GM18867 (cell line): Measurements from ENCODE around the gene SERINC5.
A peak's percentile ranks its signal among the peaks of the same experiment; 100 is the strongest.
"Not testable (repeated sequence)": the region's sequence is repeated elsewhere in the genome, so short reads cannot be mapped to it uniquely, and the experiment has no call there.

Source experiments
- ATAC-seq: cut with Tn5 transposase; IDR thresholded peaks from one replicate; pipeline ENCODE4 v1.9.1; 2021; ENCODE audit warnings: mild to moderate bottlenecking, moderate library complexity; ENCODE audit not compliant: unreplicated experiment

SERINC5 gene

DNA sequence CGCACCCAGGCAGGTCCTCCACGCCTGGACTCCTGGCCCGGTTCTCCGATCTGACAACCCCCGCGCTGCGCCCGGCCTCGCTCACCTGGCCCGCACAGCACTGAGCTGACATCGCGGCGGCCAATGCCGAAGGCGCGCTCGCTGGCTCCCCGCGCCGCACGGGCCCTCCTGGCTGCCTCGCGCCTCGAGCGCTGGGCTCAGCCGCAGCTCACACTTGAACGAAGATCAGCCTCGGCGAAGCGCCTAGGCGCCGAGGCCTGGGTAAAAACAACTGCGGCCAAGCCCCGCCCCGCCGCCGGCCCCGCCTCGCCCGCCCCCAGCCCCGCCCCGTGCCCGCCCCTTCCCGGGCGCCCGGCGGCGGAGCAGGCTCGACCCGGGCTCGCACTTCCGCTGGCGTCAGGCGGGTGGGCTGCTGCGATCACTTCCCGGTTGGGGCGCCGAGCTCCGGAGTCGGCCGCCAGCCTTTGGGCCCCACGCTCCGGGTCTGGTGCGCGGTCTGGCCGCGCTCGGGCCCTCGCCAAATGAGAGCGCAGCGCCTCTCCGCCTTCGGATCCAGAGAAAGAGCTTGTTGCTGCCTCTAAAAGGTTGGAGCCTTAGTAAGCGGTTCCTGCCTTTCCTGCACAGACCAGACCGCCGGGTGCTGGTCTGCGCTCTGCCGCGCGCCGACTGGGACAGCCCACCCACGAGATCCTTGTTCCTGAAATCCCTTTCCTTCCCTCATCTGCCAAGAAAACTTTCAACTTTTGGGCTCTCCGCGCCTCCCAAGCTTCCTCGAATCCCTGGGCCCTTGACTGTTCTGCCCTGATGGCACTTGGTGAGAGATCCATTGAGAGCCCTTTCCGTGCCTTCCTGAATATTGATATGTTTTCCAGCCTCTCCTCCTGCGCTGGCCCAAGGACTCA, at the start of gene SERINC5:
Gene SERINC5 (minus strand): TSS at position 238 of the 902 bp plus-strand sequence. CDS start 126 bp downstream, at position 112.
- peak; percentile 83 for ATAC-seq

GRCh38 chr5:80302636-80303035, 46.8 kb upstream of the SERINC5 start:
- ATAC-seq = no peak

- not testable (repeated sequence) for ATAC-seq
Observed at GRCh38 chr5:80301342-80301741, 45.5 kb upstream of the SERINC5 start.

DNA sequence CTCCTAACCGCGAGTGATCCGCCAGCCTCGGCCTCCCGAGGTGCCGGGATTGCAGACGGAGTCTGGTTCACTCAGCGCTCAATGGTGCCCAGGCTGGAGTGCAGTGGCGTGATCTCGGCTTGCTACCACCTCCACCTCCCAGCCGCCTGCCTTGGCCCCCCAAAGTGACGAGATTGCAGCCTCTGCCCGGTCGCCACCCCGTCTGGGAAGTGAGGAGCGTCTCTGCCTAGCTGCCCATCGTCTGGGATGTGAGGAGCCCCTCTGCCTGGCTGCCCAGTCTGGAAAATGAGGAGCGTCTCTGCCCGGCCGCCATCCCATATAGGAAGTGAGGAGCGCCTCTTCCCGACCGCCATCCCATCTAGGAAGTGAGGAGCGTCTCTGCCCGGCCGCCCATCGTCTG, 44.9 kb upstream of the SERINC5 start:
- ATAC-seq = not testable (repeated sequence)

DNA sequence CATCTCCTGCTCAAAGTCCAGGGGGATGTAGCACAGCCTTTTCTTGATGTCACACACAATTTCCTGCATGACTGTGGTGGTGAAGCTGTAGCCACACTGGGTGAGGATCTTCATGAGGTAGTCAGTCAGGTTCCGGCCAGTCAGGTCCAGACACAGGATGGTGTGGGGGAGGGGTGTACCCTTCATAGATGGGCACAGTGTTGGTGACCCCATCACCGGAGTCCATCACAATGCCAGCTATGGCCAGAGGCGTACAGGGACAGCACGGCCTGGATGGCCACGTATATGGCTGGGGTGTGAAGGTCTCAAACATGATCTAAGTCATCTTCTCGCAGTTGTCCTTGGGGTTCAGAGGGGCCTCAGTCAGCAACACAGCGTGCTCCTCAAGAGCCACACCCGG, 44.3 kb upstream of the SERINC5 start:
- ATAC-seq = no peak

GRCh38 chr5:80299601-80300000, 43.8 kb upstream of the SERINC5 start:
- no peak for ATAC-seq

DNA sequence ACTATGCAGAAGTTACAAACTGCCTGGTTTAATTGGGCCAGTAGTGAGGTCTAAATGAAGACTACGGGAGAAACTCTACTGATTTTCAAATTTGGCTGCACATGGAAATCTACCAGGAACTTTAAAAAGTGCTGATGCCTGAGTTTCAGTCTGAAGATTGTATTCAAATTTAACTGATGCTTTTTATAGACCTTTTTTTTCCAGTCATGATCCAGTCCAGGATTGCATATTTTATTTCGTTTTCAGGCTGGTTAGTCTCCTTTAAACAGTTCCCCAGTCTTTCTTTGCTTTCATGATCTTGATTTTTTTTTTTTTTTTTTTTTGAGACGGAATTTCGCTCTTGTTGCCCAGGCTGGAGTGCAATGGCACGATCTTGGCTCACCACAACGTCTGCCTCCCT, 40.3 kb upstream of the SERINC5 start:
- ATAC-seq = no peak

DNA sequence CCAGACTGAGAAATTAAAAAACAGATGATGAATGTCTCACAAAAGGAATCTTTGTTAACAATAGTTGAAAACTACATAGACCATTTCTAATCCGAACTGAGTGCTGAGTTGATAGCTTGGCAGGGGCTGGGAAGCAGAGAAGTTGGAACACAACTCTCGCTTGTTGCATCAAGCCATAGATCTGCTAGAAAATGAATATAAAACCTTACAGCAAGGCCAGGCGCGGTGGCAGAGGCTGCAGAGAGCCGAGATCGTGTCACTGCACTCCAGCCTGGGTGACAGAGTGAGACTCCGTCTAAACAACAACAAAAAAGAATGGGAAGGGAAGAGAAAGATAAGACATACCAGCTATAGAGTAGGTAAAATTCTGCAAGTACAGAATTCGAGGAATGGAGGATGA, 35.9 kb upstream of the SERINC5 start:
- no peak for ATAC-seq

- ATAC-seq = no peak
Observed at GRCh38 chr5:80289320-80289719, 33.5 kb upstream of the SERINC5 start.

DNA sequence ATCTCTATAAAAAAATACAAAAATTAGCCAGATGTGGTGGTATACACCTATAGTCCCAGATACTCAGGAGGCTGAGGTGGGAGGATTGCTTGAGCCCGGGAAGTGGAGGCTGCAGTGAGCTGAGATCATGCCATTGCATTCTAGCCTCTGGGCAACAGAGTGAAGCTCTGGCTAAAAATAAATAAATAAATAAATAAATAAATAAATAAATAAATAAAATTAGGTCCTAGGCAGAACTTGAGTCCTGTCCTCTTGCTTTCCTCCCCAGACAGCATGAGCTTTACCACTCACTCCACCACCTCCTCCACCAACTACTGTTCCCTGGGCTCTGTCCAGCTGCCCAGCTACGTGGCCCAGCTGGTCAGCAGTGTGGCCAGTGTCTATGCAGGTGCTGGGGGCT, 32.3 kb upstream of the SERINC5 start:
- ATAC-seq = no peak

DNA sequence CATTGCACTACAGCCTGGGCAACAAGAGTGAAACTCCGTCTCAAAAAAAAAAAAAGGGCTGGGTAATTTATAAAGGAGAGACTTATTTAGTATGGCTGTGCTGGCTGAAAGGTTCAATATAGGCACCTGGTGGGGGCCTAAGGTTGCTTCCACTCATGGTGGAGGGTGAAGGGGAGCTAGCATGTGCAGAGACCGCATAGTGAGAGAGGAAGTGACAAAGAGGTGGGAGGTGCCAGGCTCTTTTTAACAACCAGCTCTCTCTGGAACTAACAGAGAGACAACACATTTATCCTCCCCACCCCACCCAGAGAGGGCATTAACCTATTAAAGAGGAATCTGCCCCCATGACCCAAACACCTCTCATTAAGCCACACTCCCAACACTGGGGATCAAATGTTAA, 28.9 kb upstream of the SERINC5 start:
- no peak for ATAC-seq

DNA sequence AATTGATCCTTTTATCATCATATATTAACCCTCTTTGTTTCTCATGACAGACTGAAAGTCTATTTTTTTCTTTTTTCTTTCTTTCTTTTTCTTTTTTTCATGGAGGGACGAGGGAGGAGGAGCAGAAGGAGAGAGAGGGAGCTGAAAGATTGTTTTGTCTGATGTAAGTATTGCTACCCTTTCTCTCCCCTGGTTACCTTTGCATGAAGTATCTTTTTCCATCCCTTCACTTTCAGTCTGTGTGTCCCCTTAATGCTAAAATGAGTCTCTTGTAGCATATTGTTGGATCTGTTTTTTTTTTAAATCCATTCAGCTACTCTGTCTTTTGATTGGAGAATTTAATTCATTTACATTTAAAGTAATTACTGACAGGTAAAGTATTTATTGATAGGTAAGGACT, 27.5 kb upstream of the SERINC5 start:
- ATAC-seq = no peak

- ATAC-seq = no peak
Observed at GRCh38 chr5:80282054-80282453, 26.2 kb upstream of the SERINC5 start.

GRCh38 chr5:80277191-80277590, 21.3 kb upstream of the SERINC5 start:
- ATAC-seq = no peak

- ATAC-seq = no peak
Observed at GRCh38 chr5:80276186-80276585, 20.3 kb upstream of the SERINC5 start.

DNA sequence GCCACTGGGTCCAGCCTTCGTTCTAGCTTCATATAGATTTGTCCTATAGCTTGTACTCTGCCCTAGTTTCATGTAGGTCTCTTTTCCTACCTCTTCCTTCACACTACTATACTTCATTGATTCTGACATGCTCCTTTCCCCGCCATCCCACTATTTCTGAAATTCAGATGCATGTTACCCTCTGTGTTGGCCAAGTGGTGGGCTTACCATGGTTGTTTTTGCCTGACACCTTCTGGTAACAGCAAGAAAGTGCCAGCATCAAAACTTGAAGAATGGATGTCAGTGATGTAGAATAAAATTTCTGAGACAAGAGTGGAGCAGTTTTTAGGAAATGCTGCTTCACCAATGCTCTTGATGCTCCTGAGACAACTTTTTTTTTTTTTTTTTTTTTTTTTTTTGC, 19.5 kb upstream of the SERINC5 start:
- ATAC-seq = no peak

DNA sequence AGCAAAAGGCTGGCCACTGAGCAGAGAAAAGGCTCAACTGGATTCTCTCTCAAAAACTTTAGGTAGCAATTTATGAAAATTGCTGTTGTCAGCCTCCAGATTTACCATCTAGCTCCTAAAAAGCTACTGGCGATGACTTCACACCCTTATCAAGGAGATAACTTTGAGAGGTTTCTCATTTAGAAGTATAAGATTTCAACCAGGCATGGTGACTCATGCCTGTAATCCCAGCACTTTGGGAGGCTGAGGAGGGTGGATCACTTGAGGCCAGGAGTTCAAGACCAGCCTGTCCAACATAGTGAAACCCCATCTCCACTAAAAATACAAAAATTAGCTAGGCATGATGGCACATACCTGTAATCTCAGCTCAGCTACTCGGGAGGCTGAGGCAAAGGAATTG, 14.7 kb upstream of the SERINC5 start:
- not testable (repeated sequence) for ATAC-seq

- no peak for ATAC-seq
Observed at GRCh38 chr5:80269991-80270438, 14.2 kb upstream of the SERINC5 start.

DNA sequence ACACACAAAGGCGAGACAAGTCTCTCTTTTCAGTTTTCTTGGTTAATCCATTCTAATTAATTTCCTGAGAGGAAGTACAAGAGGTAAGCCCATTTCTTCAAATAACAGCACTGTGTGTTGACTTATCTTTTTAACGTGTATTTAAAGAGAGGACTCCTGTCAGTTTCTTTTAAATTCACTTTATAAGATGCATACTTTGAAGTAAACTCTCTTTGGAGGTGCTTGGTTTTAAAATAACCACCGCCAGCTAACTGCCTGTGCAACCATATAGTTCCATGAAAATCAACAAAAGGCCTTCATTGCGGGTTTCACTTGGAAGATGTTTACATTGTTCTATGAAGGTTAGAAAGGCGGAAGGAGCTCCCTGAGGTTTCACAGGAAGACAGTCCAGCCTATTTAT, 13.1 kb upstream of the SERINC5 start:
- ATAC-seq = no peak

DNA sequence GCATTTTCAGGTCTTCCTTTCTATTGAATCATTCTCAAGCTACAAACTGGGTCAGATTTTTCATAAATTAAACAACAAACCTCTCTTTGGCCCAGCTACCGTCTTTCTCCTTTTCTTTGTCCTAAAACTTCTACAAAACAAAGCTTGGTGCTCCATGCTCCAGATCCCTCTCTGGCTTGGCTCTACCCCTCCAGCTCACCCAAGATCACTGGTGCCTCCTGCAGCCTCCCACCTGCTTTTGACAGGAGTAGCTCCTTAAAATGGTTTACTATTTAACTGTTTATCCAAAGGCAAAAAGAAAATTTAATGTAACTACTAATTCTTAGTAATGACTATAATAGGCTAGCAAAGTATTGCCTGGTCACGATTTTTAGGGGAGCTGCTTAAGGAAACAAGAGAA, 10.7 kb upstream of the SERINC5 start:
- no peak for ATAC-seq

- ATAC-seq = no peak
Observed at GRCh38 chr5:80260461-80260860, 4.6 kb upstream of the SERINC5 start.

- ATAC-seq = no peak
Observed at GRCh38 chr5:80259511-80260203, 3.8 kb upstream of the SERINC5 start.
